Effector memory CD8-positive, alpha-beta T cell (primary cell): Measurements from ENCODE around the gene DESI1.

Experiments
- ATAC-seq: fragments of 150-1000 bp; cut with Tn5 transposase; replicated peaks from 2 replicates; pipeline ENCODE4 v1.10.0; 2021; ENCODE audit warnings: mild to moderate bottlenecking, moderate library complexity
- DNase-seq, 3 experiments: peaks; one replicate each; pipeline ENCODE4 v3.0.0; 2021
- H3K27ac Mint-ChIP-seq, 2 donors: one replicate each; pipeline ENCODE4 v1.8.0; 2022; ENCODE audit warnings: mild to moderate bottlenecking in 2 of 2, mixed read lengths in 2 of 2, moderate library complexity in 2 of 2
- H3K27me3 Mint-ChIP-seq, 2 donors: one replicate each; pipeline ENCODE4 v1.8.0; 2022; ENCODE audit warnings: mixed read lengths in 2 of 2
- H3K36me3 Mint-ChIP-seq: one replicate; pipeline ENCODE4 v1.8.0; 2022; ENCODE audit warnings: mild to moderate bottlenecking, moderate library complexity, mixed read lengths; ENCODE audit not compliant: insufficient read depth
- H3K4me1 Mint-ChIP-seq, 2 donors: one replicate each; pipeline ENCODE4 v1.8.0; 2022; ENCODE audit warnings: low read depth in 2 of 2, mixed read lengths in 2 of 2
- H3K4me3 Mint-ChIP-seq, 2 donors: one replicate each; pipeline ENCODE4 v1.8.0; 2022; ENCODE audit warnings: mild to moderate bottlenecking in 2 of 2, mixed read lengths in 2 of 2, moderate library complexity in 2 of 2
- H3K9me3 Mint-ChIP-seq, 2 donors: one replicate each; pipeline ENCODE4 v1.8.0; 2022; ENCODE audit warnings: mixed read lengths in 2 of 2

The DESI1 gene

GRCh38 chr22:41557401-41558240 is 63.2 kb downstream of the DESI1 start:
- DNase-seq (no peak), ATAC-seq (no peak)
- no peaks in the 10 kb centered on the region for H3K4me1 Mint-ChIP-seq
- no peak overlapping the region for H3K4me3 Mint-ChIP-seq
- no peaks in the 10 kb centered on the region for H3K9me3 Mint-ChIP-seq
- H3K36me3 Mint-ChIP-seq = no peaks in the 10 kb centered on the region
- peaks cover 23 to 87% of the 10 kb centered on the region in 2 donors for H3K27me3 Mint-ChIP-seq
- no peak overlapping the region for H3K27ac Mint-ChIP-seq

- DNase-seq (no peak), ATAC-seq (no peak)
- Mint-ChIP-seq H3K4me1 (peaks cover 3 to 4% of the 10 kb centered on the region in 2 donors), H3K4me3 (no peak overlapping the region), H3K9me3 (no peaks in the 10 kb centered on the region), H3K27ac (no peak overlapping the region), H3K36me3 (no peaks in the 10 kb centered on the region), H3K27me3 (peaks cover 23 to 85% of the 10 kb centered on the region in 2 donors)
Observed at GRCh38 chr22:41556561-41556960, 64.3 kb downstream of the DESI1 start.

GRCh38 chr22:41555325-41555982 is 65.4 kb downstream of the DESI1 start:
- Mint-ChIP-seq H3K9me3 (no peaks in the 10 kb centered on the region), H3K4me1 (peaks cover 3 to 4% of the 10 kb centered on the region in 2 donors), H3K27me3 (peaks cover 16 to 74% of the 10 kb centered on the region in 2 donors), H3K4me3 (no peak overlapping the region), H3K36me3 (no peaks in the 10 kb centered on the region), H3K27ac (no peak overlapping the region)
- ATAC-seq (no peak), DNase-seq (no peak)

- Mint-ChIP-seq H3K4me3 (no peak overlapping the region), H3K27ac (no peak overlapping the region), H3K4me1 (peaks cover 3 to 4% of the 10 kb centered on the region in 2 donors), H3K36me3 (no peaks in the 10 kb centered on the region), H3K9me3 (no peaks in the 10 kb centered on the region), H3K27me3 (peaks cover 10 to 45% of the 10 kb centered on the region in 2 donors)
- DNase-seq (no peak), ATAC-seq (no peak)
Observed at GRCh38 chr22:41551877-41552582, 68.8 kb downstream of the DESI1 start.

GRCh38 chr22:41550952-41551491 is 69.8 kb downstream of the DESI1 start:
- DNase-seq (no peak), ATAC-seq (no peak)
- H3K27me3 Mint-ChIP-seq = peaks cover 0 to 35% of the 10 kb centered on the region in 2 donors
- H3K27ac Mint-ChIP-seq = no peak overlapping the region
- H3K4me3 Mint-ChIP-seq = no peak overlapping the region
- no peaks in the 10 kb centered on the region for H3K36me3 Mint-ChIP-seq
- no peaks in the 10 kb centered on the region for H3K9me3 Mint-ChIP-seq
- H3K4me1 Mint-ChIP-seq = peaks cover 3 to 4% of the 10 kb centered on the region in 2 donors

GRCh38 chr22:41548830-41549211 is 72.0 kb downstream of the DESI1 start:
- Mint-ChIP-seq H3K9me3 (no peaks in the 10 kb centered on the region), H3K27ac (no peak overlapping the region), H3K4me1 (peaks cover 13% of the 10 kb centered on the region in 2 donors), H3K4me3 (no peak overlapping the region), H3K27me3 (peaks cover 0 to 20% of the 10 kb centered on the region in 2 donors), H3K36me3 (peaks cover 9% of the 10 kb centered on the region)
- DNase-seq (no peak), ATAC-seq (no peak)
